ENCODE data around the gene CXCL8.

CXCL8 gene

GRCh38 chr4:73718375-73719373 is 21.7 kb upstream of the CXCL8 start:
- DNase-seq (ENCODE audit: low read depth in 3 of 3), result no peak

- no peak for DNase-seq (ENCODE audit: low read depth in 3 of 3)
These were observed 18.9 kb upstream of the CXCL8 start for GRCh38 chr4:73721435-73721834.

DNA sequence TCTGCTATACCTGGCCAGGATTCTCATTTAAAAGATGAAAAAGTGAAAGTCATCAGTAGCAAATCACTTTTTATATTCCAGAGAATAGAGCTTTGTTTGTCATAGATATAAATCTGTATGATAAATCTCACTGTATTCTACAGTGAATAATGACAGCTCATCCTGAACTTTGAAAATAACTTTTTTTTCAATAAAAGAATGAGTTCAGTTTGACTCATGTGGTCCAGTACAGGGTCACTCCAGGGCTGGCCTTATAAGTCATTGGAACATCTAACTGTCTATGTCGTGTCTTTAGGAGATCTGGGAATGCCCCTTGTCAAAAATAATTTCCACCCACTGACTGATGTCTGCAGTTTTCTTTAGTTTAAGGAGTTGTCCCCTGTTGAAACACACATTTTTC is 18.5 kb upstream of the CXCL8 start:
- DNase-seq (ENCODE audit: low read depth in 3 of 3), result no peak

DNA sequence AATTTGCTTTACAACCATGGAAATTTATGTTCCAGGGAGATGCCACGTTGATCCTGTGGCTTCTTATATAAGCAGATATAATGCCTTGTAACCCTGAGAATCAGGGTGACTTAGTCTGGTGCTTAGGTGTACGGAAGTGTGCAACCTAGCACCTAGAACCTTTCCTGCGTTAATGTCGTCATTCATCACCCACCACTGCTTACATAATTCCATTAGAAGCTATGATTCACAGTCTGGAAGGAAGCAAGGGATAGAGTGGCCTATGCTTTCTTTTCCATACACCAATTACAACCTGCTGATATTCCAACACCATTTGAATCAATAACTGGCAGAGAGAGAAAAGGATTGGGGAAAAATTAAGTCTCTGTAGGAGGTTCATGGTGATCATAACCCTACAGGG is 17.3 kb upstream of the CXCL8 start:
- no peak for DNase-seq (ENCODE audit: low read depth in 3 of 3)

DNA sequence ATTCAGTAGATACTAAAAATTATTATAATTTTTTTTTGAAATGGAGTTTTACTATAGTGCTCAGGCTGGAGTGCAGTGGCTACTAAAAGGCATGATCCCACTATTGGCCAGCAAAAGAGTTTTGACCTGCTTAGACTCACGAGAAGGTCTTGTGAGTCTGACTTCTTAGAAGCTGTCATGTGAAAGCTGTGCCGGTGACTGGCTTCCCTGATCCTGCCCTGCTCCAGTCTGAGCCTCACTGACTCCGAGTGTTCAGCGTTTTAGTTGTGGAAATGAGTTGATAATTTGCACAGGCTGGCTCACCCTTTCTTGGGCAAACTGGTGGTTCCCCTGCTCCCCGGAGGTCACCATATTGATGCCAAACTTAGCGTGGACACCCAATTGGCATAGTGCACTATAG is 16.4 kb upstream of the CXCL8 start:
- no peak for DNase-seq (ENCODE audit: low read depth in 3 of 3)

GRCh38 chr4:73725510-73725909 is 14.9 kb upstream of the CXCL8 start:
- DNase-seq (ENCODE audit: low read depth in 3 of 3), result no peak

- DNase-seq (ENCODE audit: low read depth in 3 of 3), result no peak
These were observed 14.4 kb upstream of the CXCL8 start for GRCh38 chr4:73725985-73726384.

GRCh38 chr4:73727685-73728084 is 12.7 kb upstream of the CXCL8 start:
- no peak for DNase-seq (ENCODE audit: low read depth in 3 of 3)

DNA sequence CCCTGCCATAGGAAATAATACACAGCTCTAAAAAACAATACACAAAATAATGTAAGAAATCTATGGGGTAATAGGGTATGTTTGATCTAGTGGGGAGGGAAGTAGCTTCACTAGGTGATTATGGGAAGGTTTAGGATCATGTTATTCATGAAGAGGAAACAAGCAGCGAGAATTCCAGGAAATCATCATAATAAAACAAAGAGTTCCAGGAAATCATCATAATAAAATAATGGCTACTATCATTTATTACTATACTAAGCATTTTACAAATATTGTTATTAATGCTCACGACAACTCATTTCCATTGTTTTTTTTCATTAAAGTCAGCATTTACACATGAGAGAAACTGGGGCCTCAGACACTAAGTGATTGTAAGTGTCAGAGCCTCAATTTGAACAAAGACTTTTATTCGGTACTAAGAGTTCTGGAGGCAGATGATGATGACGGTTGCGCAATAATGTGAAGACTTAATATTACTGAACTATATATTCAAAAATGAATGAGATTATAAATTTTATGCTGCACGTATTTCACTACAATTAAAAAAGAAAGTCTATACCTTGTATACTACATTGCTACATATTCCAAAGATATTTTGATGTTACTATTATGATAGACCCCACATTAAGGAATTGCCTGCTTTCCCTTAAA is 12.2 kb upstream of the CXCL8 start:
- DNase-seq (ENCODE audit: low read depth in 3 of 3), result no peak

DNA sequence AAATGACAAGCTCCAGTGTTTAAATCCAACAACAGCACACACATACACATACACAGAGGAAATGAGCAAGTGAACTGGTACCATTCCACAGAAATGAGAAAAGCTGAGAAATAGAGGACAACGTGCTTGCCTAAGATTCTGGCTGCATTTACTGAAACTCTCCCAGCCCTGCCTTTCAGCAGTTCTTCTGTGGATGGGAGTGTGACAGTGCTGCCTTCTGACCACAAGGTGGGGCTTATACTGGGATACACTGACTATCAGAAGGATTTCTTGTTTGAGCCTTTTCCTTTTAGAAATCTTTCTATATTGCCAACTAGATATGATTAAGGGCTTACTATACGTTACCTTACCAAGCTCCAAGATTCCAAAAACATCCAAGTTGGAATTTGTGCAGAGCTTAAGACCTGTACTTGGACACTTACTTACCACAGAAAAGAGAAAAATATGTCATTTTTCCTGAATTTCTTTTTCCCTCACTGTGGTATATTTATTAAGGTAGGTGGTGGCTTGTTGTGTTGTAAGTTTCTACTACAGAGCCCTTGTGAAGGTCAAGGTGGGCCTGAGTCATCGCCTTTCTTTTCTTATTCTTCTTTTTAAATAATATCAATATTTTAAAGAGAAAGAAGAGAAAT is 10.7 kb upstream of the CXCL8 start:
- no peak for DNase-seq (ENCODE audit: low read depth in 3 of 3)

DNA sequence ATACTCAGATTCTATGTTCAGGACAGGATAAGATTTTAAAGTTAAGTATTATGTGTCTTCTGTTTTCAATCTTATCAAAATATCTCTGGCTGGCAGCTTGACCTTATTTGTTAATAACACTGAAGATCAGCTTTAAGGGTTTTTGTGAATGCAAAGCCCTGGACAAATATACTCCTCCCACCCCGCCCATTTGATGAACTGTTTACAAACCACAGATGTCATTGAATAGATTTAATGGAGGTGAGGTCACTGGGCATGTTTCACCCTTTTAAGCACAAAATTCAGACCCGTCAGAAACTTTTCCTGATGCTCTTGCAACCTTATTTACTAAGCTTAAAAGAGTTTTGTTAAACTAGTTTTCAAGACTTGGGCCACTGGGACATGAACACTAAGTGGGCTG is 10.1 kb upstream of the CXCL8 start:
- DNase-seq (ENCODE audit: low read depth in 3 of 3), result no peak

DNA sequence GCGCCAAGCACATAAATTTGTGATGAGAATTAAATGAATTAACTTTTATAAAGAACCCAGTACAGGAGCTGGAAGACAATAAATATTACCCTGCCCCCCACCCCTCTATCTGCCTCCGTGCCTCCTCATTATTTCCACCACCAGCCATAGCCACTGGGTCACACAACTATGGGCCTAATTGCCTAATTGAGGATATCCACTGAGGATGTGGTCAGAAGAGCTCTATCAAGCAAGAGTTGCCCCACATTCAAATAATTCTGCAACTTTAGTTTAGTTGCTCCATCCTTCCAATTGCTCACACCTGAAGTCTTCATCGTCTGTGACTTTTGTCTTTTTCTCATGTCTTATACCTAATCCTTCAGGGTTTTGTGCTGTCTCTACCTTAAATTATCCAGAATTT is 9.5 kb upstream of the CXCL8 start:
- DNase-seq (ENCODE audit: low read depth in 3 of 3), result no peak

GRCh38 chr4:73731968-73732610 is 8.3 kb upstream of the CXCL8 start:
- no peak for DNase-seq (ENCODE audit: low read depth in 3 of 3)

- no peak for DNase-seq (ENCODE audit: low read depth in 3 of 3)
These were observed 7.5 kb upstream of the CXCL8 start for GRCh38 chr4:73732759-73733431.

DNA sequence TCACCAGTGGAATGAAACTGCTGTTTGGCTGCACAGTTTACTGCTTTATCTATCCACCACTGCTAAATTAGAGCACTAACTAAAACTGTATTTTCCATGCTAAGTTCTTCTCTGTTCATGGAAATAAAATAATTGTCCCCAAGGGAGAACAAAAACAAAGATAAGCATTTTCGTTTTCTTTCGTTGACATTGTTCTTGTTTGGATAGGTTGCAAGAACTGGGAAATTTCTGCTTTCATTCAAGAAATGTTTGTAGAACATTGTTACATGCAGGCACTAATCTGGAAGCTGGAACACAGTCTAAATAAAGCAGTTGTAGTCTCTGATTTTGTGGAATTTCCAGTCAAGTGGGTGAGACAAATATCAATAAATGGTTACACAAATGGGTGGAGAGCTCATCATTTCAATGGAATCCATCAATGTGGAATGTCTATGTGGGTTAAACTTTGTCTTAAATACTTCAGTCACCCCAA is 5.8 kb upstream of the CXCL8 start:
- no peak for DNase-seq (ENCODE audit: low read depth in 3 of 3)

DNA sequence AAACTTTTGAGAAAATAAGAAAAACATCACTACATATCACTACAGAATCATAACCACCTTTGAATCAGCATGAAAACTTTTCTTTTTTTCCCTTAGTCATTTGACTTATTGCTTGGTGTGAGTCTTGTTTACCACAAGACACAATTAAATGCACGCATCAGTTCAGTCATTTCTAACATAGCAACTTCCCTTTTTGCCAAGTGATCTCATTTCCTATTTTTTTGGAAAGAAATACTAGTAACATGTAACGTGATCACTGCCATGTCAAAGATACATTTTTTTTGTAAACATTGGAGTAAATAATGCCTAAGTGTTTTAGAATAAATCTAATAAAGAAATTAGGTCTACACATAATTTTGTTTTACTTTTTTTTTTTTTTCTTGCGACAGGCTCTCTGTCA is 5.1 kb upstream of the CXCL8 start:
- no peak for DNase-seq (ENCODE audit: low read depth in 3 of 3)

- no peak for DNase-seq (ENCODE audit: low read depth in 3 of 3)
These were observed 821 bp downstream of the CXCL8 start for GRCh38 chr4:73741031-73741749.

DNA sequence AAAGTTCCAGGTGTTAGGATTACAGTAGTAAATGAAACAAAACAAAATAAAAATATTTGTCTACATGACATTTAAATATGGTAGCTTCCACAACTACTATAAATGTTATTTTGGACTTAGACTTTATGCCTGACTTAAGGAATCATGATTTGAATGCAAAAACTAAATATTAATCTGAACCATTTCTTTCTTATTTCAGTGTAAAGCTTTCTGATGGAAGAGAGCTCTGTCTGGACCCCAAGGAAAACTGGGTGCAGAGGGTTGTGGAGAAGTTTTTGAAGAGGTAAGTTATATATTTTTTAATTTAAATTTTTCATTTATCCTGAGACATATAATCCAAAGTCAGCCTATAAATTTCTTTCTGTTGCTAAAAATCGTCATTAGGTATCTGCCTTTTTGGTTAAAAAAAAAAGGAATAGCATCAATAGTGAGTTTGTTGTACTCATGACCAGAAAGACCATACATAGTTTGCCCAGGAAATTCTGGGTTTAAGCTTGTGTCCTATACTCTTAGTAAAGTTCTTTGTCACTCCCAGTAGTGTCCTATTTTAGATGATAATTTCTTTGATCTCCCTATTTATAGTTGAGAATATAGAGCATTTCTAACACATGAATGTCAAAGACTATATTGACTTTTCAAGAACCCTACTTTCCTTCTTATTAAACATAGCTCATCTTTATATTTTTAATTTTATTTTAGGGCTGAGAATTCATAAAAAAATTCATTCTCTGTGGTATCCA is 1.6 kb downstream of the CXCL8 start:
- no peak for DNase-seq (ENCODE audit: low read depth in 3 of 3)

DNA sequence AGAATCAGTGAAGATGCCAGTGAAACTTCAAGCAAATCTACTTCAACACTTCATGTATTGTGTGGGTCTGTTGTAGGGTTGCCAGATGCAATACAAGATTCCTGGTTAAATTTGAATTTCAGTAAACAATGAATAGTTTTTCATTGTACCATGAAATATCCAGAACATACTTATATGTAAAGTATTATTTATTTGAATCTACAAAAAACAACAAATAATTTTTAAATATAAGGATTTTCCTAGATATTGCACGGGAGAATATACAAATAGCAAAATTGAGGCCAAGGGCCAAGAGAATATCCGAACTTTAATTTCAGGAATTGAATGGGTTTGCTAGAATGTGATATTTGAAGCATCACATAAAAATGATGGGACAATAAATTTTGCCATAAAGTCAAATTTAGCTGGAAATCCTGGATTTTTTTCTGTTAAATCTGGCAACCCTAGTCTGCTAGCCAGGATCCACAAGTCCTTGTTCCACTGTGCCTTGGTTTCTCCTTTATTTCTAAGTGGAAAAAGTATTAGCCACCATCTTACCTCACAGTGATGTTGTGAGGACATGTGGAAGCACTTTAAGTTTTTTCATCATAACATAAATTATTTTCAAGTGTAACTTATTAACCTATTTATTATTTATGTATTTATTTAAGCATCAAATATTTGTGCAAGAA is 2.3 kb downstream of the CXCL8 start:
- DNase-seq (ENCODE audit: low read depth in 3 of 3), result no peak

DNA sequence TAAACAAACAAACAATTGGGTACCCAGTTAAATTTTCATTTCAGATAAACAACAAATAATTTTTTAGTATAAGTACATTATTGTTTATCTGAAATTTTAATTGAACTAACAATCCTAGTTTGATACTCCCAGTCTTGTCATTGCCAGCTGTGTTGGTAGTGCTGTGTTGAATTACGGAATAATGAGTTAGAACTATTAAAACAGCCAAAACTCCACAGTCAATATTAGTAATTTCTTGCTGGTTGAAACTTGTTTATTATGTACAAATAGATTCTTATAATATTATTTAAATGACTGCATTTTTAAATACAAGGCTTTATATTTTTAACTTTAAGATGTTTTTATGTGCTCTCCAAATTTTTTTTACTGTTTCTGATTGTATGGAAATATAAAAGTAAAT is 2.9 kb downstream of the CXCL8 start:
- DNase-seq (ENCODE audit: low read depth in 3 of 3), result no peak
